ENCODE data around the gene ARHGAP8. TPM values are rescaled to one million over a fixed set of nuclear protein-coding genes. Genes with fewer than 3 reads are reported as not detected.

Gene ARHGAP8
- total and polyA plus RNA-seq, 2 experiments from 2014 or later, result 62.8 to 64.9 TPM

DNA sequence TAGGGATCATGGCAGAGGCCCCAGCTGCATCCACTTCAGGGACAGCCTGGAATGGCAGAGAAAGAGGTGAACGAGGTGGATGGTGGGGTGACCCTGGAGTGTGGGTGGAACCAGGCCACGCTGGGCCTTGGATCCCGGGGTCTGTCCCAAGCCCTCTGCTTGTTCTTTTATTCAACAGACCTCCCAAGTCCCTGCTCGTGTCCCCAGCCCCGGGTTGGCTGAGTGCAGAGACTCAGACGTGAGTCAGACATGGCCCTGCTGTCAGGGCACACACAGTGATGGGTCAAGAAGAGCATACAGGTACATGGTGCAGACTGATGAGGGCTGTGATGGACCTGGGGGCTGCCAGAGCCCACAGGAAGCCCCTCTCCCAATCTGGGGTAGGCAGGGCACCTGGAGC lies 6.6 kb downstream of the ARHGAP8 start:
- Mint-ChIP-seq H3K9me3 (peaks cover 12% of the 10 kb centered on the region), H3K27me3 (ENCODE audit: insufficient read depth, low read depth, poor library complexity) (peaks cover 12% of the 10 kb centered on the region), H3K36me3 (ENCODE audit: low read depth) (peaks cover 49% of the 10 kb centered on the region), H3K4me3 (no peak overlapping the region), H3K4me1 (peaks cover 46% of the 10 kb centered on the region), H3K27ac (0 out of 2 replicates have a peak overlapping the region, but pooled peaks have one; percentile 68)
- H3F3A ChIP-seq (replicated peaks; ENCODE audit: low read depth), result 0 out of 2 replicates have a peak, but pooled peaks cover 4% of the 10 kb centered on the region
- TF ChIP-seq, protein P1, sequence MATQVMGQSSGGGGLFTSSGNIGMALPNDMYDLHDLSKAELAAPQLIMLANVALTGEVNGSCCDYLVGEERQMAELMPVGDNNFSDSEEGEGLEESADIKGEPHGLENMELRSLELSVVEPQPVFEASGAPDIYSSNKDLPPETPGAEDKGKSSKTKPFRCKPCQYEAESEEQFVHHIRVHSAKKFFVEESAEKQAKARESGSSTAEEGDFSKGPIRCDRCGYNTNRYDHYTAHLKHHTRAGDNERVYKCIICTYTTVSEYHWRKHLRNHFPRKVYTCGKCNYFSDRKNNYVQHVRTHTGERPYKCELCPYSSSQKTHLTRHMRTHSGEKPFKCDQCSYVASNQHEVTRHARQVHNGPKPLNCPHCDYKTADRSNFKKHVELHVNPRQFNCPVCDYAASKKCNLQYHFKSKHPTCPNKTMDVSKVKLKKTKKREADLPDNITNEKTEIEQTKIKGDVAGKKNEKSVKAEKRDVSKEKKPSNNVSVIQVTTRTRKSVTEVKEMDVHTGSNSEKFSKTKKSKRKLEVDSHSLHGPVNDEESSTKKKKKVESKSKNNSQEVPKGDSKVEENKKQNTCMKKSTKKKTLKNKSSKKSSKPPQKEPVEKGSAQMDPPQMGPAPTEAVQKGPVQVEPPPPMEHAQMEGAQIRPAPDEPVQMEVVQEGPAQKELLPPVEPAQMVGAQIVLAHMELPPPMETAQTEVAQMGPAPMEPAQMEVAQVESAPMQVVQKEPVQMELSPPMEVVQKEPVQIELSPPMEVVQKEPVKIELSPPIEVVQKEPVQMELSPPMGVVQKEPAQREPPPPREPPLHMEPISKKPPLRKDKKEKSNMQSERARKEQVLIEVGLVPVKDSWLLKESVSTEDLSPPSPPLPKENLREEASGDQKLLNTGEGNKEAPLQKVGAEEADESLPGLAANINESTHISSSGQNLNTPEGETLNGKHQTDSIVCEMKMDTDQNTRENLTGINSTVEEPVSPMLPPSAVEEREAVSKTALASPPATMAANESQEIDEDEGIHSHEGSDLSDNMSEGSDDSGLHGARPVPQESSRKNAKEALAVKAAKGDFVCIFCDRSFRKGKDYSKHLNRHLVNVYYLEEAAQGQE (IDR thresholded peaks at IDR 0.05; ENCODE audit: unreplicated experiment), result no peak
- no peak for TF ChIP-seq JUNB (IDR thresholded peaks at IDR 0.05; ENCODE audit: unreplicated experiment)
- TF ChIP-seq NANOG (IDR thresholded peaks at IDR 0.05; ENCODE audit: borderline replicate concordance), result no peak
- TF ChIP-seq, protein P2, sequence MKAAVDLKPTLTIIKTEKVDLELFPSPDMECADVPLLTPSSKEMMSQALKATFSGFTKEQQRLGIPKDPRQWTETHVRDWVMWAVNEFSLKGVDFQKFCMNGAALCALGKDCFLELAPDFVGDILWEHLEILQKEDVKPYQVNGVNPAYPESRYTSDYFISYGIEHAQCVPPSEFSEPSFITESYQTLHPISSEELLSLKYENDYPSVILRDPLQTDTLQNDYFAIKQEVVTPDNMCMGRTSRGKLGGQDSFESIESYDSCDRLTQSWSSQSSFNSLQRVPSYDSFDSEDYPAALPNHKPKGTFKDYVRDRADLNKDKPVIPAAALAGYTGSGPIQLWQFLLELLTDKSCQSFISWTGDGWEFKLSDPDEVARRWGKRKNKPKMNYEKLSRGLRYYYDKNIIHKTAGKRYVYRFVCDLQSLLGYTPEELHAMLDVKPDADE (IDR thresholded peaks at IDR 0.05), result no peak
- ATAC-seq (no peak), DNase-seq (ENCODE audit: low spot score) (no peak)
- H3K9me2 ChIP-seq (ENCODE audit: insufficient read depth), result no peaks in the 10 kb centered on the region
- H3K4me3 ChIP-seq, result no peak overlapping the region
- no peaks in the 10 kb centered on the region for H3K36me3 ChIP-seq (ENCODE audit: insufficient read depth)
- peaks cover 19% of the 10 kb centered on the region for H3K4me1 ChIP-seq (ENCODE audit: insufficient read depth)
- no peak overlapping the region for H3K27ac ChIP-seq (ENCODE audit: low read depth)
- H2AFZ ChIP-seq, result no peak overlapping the region
- peaks cover 98% of the 10 kb centered on the region for H3K79me2 ChIP-seq (replicated peaks; ENCODE audit: insufficient read depth)
- H3K27me3 ChIP-seq (ENCODE audit: insufficient read depth), result no peaks in the 10 kb centered on the region
- no peak overlapping the region for H3K4me2 ChIP-seq
- H4K20me1 ChIP-seq (replicated peaks; ENCODE audit: insufficient read depth), result peaks cover 15% of the 10 kb centered on the region

DNA sequence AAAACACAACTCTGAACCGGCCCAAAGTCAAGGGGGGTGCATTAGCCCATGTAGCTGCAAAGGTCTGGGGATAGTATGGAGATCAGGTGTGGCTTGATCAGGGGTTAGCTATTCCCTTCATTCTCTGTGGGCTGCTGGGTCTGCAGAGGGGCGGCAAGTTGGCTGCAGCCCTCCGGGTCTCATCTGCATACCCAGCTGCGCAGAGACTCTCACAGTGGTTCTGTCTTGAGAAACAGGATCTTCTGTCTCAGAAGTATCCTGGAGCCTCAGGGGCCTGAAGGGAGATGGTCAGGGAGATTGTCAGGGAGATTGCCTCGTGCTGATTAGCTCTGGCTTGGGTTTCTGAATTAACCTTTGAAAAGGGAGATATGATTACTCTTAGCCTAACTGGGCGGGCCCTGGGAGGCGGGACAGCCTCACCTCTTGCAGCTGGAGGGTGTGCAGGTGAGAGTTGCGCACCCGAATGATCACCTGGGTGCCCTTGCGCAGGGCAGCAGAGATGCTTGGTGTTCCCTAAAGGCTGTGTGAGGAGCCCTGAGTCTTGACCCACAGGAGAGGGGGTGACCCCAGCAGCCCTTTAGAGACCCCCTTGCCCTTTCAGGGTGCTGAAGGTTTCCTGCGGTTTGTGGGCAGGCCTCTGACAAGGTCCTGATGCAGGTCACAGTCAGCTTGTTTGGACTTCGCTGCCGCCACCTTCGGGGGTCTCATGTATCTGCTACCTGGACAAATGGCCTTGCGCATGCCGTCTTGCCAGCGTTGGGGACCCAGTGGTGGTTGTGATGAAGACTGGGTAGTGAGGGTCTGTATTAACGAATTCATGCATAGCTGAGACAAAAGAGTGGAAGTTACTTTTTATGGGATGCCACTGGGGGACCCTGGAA lies 7.3 kb downstream of the ARHGAP8 start:
- Histone ChIP-seq H3K36me3 (ENCODE audit: insufficient read depth) (no peaks in the 10 kb centered on the region), H2AFZ (no peak overlapping the region), H3F3A (replicated peaks; ENCODE audit: low read depth) (0 out of 2 replicates have a peak, but pooled peaks cover 3% of the 10 kb centered on the region), H3K4me1 (ENCODE audit: insufficient read depth) (peaks cover 16% of the 10 kb centered on the region), H4K20me1 (replicated peaks; ENCODE audit: insufficient read depth) (peaks cover 17% of the 10 kb centered on the region), H3K4me2 (no peak overlapping the region), H3K79me2 (replicated peaks; ENCODE audit: insufficient read depth) (peaks cover 98% of the 10 kb centered on the region), H3K4me3 (no peak overlapping the region), H3K9me2 (ENCODE audit: insufficient read depth) (no peaks in the 10 kb centered on the region), H3K27me3 (ENCODE audit: insufficient read depth) (no peaks in the 10 kb centered on the region), H3K27ac (ENCODE audit: low read depth) (no peak overlapping the region)
- no peak overlapping the region for H3K4me3 Mint-ChIP-seq
- H3K36me3 Mint-ChIP-seq (ENCODE audit: low read depth), result peaks cover 44% of the 10 kb centered on the region
- peaks cover 7% of the 10 kb centered on the region for H3K9me3 Mint-ChIP-seq
- no peak for TF ChIP-seq EZH2 (IDR thresholded peaks at IDR 0.05; ENCODE audit: low read depth, unreplicated experiment)
- TF ChIP-seq EZH2phosphoT487 (IDR thresholded peaks at IDR 0.05; ENCODE audit: unreplicated experiment), result no peak
- H3K4me1 Mint-ChIP-seq, result peaks cover 47% of the 10 kb centered on the region
- no peak for DNase-seq (ENCODE audit: low spot score)
- no peak for ATAC-seq
- H3K27ac Mint-ChIP-seq, result peak overlapping the region; percentile 68; the same call in 1 of the 2 replicates
- peaks cover 10% of the 10 kb centered on the region for H3K27me3 Mint-ChIP-seq (ENCODE audit: insufficient read depth, low read depth, poor library complexity)
